ENCODE measurements around the gene ALKBH8. TPM values are rescaled to one million over a fixed set of nuclear protein-coding genes. Genes with fewer than 3 reads are reported as not detected.
"Not testable (repeated sequence)": the region's sequence is repeated elsewhere in the genome, so short reads cannot be mapped to it uniquely, and the experiment has no call there.

Gene ALKBH8
- total and polyA plus RNA-seq, 4 experiments from 2014 or later = 3.5 to 15.2 (median 13.2) TPM

DNA sequence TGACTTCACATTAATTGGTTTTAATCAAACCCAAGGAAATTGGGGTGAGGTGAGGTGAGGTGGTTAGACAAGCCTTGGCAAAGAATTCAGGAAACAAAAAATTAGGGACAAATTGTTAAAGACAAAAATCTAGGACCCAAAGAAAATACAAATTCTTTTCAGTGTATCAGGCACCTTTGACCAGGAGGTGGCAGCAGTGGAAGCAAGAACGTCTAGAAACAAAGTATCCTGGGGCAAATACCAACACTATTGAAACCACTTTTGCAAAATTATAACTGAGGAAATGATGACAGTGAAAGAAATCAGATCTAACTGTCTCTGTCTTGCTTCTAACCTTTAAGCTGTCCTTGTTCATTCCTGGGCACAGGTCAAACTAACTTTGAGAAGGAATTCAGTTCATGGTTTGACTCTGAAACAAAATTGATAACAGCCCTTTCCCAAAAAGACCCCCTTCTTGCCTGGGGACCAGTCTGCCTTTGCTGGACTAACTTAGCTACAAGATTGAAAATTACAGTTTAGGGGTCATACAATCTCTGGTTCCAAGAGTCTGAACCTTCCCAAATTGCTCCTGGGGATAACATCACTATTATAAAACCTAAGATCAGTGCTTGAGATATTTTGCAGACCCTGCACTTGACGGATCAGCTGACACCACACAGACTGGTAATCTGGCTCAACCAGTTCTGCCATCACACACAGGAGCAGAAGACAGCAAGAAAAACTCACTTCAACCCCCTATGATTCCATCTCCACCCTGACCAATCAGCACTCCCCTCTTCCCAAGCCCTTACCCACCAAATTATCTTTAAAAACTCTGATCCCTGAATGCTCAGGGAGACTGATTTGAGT lies 11.2 kb upstream of the ALKBH8 start:
- H3K4me3 ChIP-seq (ENCODE audit: low read length in 2 of 2); H3K4me1 Mint-ChIP-seq; H3K36me3 Mint-ChIP-seq; H3K27me3 ChIP-seq (ENCODE audit: insufficient read depth, low read length); H3K9me3 ChIP-seq (ENCODE audit: control insufficient read depth in 1 of 2, low read length in 2 of 2); H3K4me3 Mint-ChIP-seq; H3K27ac Mint-ChIP-seq; H3K27ac ChIP-seq (ENCODE audit: low read depth, low read length); H3K9me3 Mint-ChIP-seq; intact Hi-C loops (cut with micrococcal nuclease); H3K36me3 ChIP-seq (ENCODE audit: insufficient read depth, low read length); H3K4me1 ChIP-seq (ENCODE audit: insufficient read depth, low read length): not testable (repeated sequence)
- DNase-seq = peak; percentile 29 to 56 (median 35)
- ChIA-PET CTCF (ENCODE audit: partially characterized antibody) (interaction anchor here (0.7 to 6.2 kb wide), 11 partner anchors 10 to 192 kb away, joined by 3 to 40 read pairs (median 4); partner anchors contain the start of gene ALKBH8), POLR2A (ENCODE audit: partially characterized antibody) (interaction anchor here (0.5 kb wide), 1 partner anchor 354 kb away, joined by 3 read pairs; no protein-coding TSS in a partner anchor)
- H3K27me3 Mint-ChIP-seq = peaks cover 7 to 11% of the 10 kb centered on the region in 2 donors

DNA sequence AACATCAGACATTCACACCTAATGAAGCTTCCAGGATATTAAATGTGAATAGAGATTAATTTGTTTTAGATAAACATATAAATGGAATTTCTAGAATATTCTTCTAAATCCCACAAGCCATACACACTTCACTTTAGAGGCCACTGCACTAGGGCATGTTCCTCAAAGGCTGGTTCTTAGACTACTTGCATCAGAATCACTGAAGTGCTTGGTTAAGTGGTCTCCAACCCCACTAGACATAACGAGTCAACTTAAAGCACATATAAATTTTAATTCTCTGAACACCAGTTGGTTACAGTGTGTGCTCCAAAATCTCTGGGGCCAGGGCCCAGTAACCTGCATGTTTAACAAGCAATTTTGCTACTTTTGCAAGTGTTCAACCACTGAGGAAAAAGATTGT lies 7.9 kb upstream of the ALKBH8 start:
- POLR2A ChIA-PET (ENCODE audit: partially characterized antibody) = no interaction called here
- Mint-ChIP-seq H3K4me1 (no peaks in the 10 kb centered on the region), H3K27me3 (peaks cover 2 to 6% of the 10 kb centered on the region in 2 donors), H3K4me3 (no peak overlapping the region), H3K9me3 (no peaks in the 10 kb centered on the region), H3K36me3 (no peaks in the 10 kb centered on the region), H3K27ac (no peak overlapping the region)
- H3K4me3 ChIP-seq (ENCODE audit: low read length in 2 of 2) = no peak overlapping the region
- no peak overlapping the region for H3K27ac ChIP-seq (ENCODE audit: low read depth, low read length)
- H3K4me1 ChIP-seq (ENCODE audit: insufficient read depth, low read length) = no peaks in the 10 kb centered on the region
- H3K36me3 ChIP-seq (ENCODE audit: insufficient read depth, low read length) = no peaks in the 10 kb centered on the region
- CTCF ChIA-PET (ENCODE audit: partially characterized antibody) = interaction anchor here (0.7 to 6.2 kb wide), 6 partner anchors 10 to 325 kb away, joined by 3 to 40 read pairs (median 4); no protein-coding TSS in a partner anchor
- DNase-seq = no peak
- intact Hi-C loops (cut with micrococcal nuclease) = no loop called here
- H3K9me3 ChIP-seq (ENCODE audit: control insufficient read depth in 1 of 2, low read length in 2 of 2) = no peaks in the 10 kb centered on the region
- H3K27me3 ChIP-seq (ENCODE audit: insufficient read depth, low read length) = no peaks in the 10 kb centered on the region

DNA sequence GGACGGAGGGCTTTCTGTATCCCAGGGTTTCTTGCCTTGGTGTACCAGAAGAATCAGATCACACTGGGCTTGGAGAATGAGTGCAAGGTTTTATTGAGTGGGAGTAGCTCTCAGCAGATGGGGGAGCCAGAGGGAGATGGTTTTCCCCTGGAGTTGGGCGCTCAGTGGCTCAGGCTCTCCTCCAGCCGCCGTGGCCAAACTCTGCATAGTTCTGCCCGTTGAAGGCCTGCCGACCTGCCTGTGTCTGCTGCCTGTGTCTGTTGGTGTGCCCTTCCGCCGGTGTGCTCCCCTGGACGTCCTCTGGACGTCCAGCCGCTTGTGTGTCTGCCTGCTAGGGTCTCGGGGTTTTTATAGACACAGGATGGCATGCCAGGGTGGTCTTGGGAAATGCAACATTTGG lies 4.5 kb upstream of the ALKBH8 start:
- CTCF ChIA-PET (ENCODE audit: partially characterized antibody) = interaction anchor here (1.0 kb wide), 1 partner anchor 21 kb away, joined by 3 read pairs; no protein-coding TSS in a partner anchor
- DNase-seq = no peak
- H3K36me3 ChIP-seq (ENCODE audit: insufficient read depth, low read length) = no peaks in the 10 kb centered on the region
- H3K27me3 ChIP-seq (ENCODE audit: insufficient read depth, low read length) = no peaks in the 10 kb centered on the region
- POLR2A ChIA-PET (ENCODE audit: partially characterized antibody) = no interaction called here
- H3K27ac ChIP-seq (ENCODE audit: low read depth, low read length) = no peak overlapping the region
- Mint-ChIP-seq H3K9me3 (no peaks in the 10 kb centered on the region), H3K4me1 (peaks cover 9 to 21% (median 19%) of the 10 kb centered on the region in 4 donors), H3K27ac (no peak overlapping the region), H3K27me3 (peaks cover 0 to 3% of the 10 kb centered on the region in 2 donors), H3K36me3 (peaks cover 0 to 6% of the 10 kb centered on the region in 2 donors), H3K4me3 (no peak overlapping the region)
- intact Hi-C loops (cut with micrococcal nuclease) = no loop called here
- H3K4me3 ChIP-seq (ENCODE audit: low read length in 2 of 2) = no peak overlapping the region
- H3K9me3 ChIP-seq (ENCODE audit: control insufficient read depth in 1 of 2, low read length in 2 of 2) = no peaks in the 10 kb centered on the region
- peaks cover 10% of the 10 kb centered on the region for H3K4me1 ChIP-seq (ENCODE audit: insufficient read depth, low read length)

- H3K4me1 Mint-ChIP-seq = peaks cover 21 to 39% (median 34%) of the 10 kb centered on the region in 4 donors
- Histone ChIP-seq H3K9me3 (ENCODE audit: control insufficient read depth in 1 of 2, low read length in 2 of 2) (no peaks in the 10 kb centered on the region), H3K4me1 (ENCODE audit: insufficient read depth, low read length) (peaks cover 28% of the 10 kb centered on the region), H3K27ac (ENCODE audit: low read depth, low read length) (no peak overlapping the region), H3K36me3 (ENCODE audit: insufficient read depth, low read length) (no peaks in the 10 kb centered on the region), H3K27me3 (ENCODE audit: insufficient read depth, low read length) (no peaks in the 10 kb centered on the region), H3K4me3 (ENCODE audit: low read length in 2 of 2) (no peak overlapping the region)
- H3K4me3 Mint-ChIP-seq = peak overlapping the region in 1 of 8 donors; percentile 35
- peaks cover 0 to 3% of the 10 kb centered on the region in 2 donors for H3K27me3 Mint-ChIP-seq
- H3K9me3 Mint-ChIP-seq = no peaks in the 10 kb centered on the region
- peaks cover 0 to 8% of the 10 kb centered on the region in 2 donors for H3K36me3 Mint-ChIP-seq
- intact Hi-C loops (cut with micrococcal nuclease) = loop anchor here (10.0 kb wide), 2 partner anchors 657 to 897 kb away; partner anchors contain the start of genes ATM, C11orf65 and NPAT
- no peak for DNase-seq
- H3K27ac Mint-ChIP-seq = no peak overlapping the region
- ChIA-PET CTCF (ENCODE audit: partially characterized antibody) (interaction anchor here (1.0 to 7.2 kb wide), 6 partner anchors 9 to 204 kb away, joined by 3 to 76 read pairs (median 6); no protein-coding TSS in a partner anchor), POLR2A (ENCODE audit: partially characterized antibody) (interaction anchor here (0.8 kb wide), 1 partner anchor 22 kb away, joined by 3 read pairs; no protein-coding TSS in a partner anchor)
These were observed 2.3 kb upstream of the ALKBH8 start for GRCh38 chr11:107567739-107568335.

- Mint-ChIP-seq H3K9me3 (no peaks in the 10 kb centered on the region), H3K27me3 (no peaks in the 10 kb centered on the region), H3K27ac (peak overlapping the region in 6 of 7 donors; percentile 8 to 97 (median 95)), H3K36me3 (peaks cover 0 to 10% of the 10 kb centered on the region in 2 donors), H3K4me1 (peaks cover 23 to 43% (median 38%) of the 10 kb centered on the region in 4 donors), H3K4me3 (peak overlapping the region; percentile 94 to 98 (median 96))
- Histone ChIP-seq H3K4me3 (ENCODE audit: low read length in 2 of 2) (no peak overlapping the region), H3K36me3 (ENCODE audit: insufficient read depth, low read length) (no peaks in the 10 kb centered on the region), H3K9me3 (ENCODE audit: control insufficient read depth in 1 of 2, low read length in 2 of 2) (no peaks in the 10 kb centered on the region), H3K27me3 (ENCODE audit: insufficient read depth, low read length) (no peaks in the 10 kb centered on the region), H3K4me1 (ENCODE audit: insufficient read depth, low read length) (peaks cover 28% of the 10 kb centered on the region), H3K27ac (ENCODE audit: low read depth, low read length) (no peak overlapping the region)
- intact Hi-C loops (cut with micrococcal nuclease) = loop anchor here (10.0 kb wide), 2 partner anchors 658 to 898 kb away; partner anchors contain the start of genes ATM, C11orf65 and NPAT
- CTCF ChIA-PET (ENCODE audit: partially characterized antibody) = interaction anchor here (0.8 to 7.2 kb wide), 14 partner anchors 8 to 205 kb away, joined by 3 to 76 read pairs (median 4); partner anchors contain the start of gene CWF19L2
- POLR2A ChIA-PET (ENCODE audit: partially characterized antibody) = interaction anchor here (1.1 to 4.1 kb wide), 2 partner anchors 109 to 442 kb away, joined by 3 to 23 read pairs; partner anchors contain the start of genes CUL5 and CWF19L2
- DNase-seq = no peak
These were observed 1.0 kb upstream of the ALKBH8 start for GRCh38 chr11:107566569-107566968.

GRCh38 chr11:107565955-107566501 lies 493 bp upstream of the ALKBH8 start:
- CTCF ChIA-PET (ENCODE audit: partially characterized antibody) = interaction anchor here (0.9 to 7.2 kb wide), 10 partner anchors 9 to 175 kb away, joined by 3 to 76 read pairs (median 4); partner anchors contain the start of gene CWF19L2
- H3K9me3 ChIP-seq (ENCODE audit: control insufficient read depth in 1 of 2, low read length in 2 of 2); H3K36me3 ChIP-seq (ENCODE audit: insufficient read depth, low read length); H3K27me3 ChIP-seq (ENCODE audit: insufficient read depth, low read length); H3K27me3 Mint-ChIP-seq; H3K9me3 Mint-ChIP-seq; DNase-seq: not testable (repeated sequence)
- Mint-ChIP-seq H3K36me3 (peaks cover 0 to 10% of the 10 kb centered on the region in 2 donors), H3K4me3 (peak overlapping the region; percentile 94 to 98 (median 96)), H3K27ac (peak overlapping the region; percentile 89 to 97 (median 95)), H3K4me1 (peaks cover 23 to 43% (median 40%) of the 10 kb centered on the region in 4 donors)
- intact Hi-C loops (cut with micrococcal nuclease) = loop anchor here (1.0 to 10.0 kb wide), 6 partner anchors 109 to 1099 kb away; partner anchors contain the start of genes ATM, C11orf65, CUL5 and CWF19L2
- H3K4me3 ChIP-seq (ENCODE audit: low read length in 2 of 2) = peak overlapping the region; percentile 68 to 73
- H3K27ac ChIP-seq (ENCODE audit: low read depth, low read length) = peak overlapping the region; percentile 58
- POLR2A ChIA-PET (ENCODE audit: partially characterized antibody) = interaction anchor here (1.1 to 4.1 kb wide), 3 partner anchors 9 to 443 kb away, joined by 3 to 23 read pairs (median 3); partner anchors contain the start of genes CUL5 and CWF19L2
- H3K4me1 ChIP-seq (ENCODE audit: insufficient read depth, low read length) = peaks cover 28% of the 10 kb centered on the region
